Stimulated activated CD8-positive, alpha-beta memory T cell treated with anti-CD3 and anti-CD28 coated beads, Interleukin-4, amount 100 ng/mL, for 4 hours (primary cell): ENCODE results near the gene LURAP1L.

Source experiments
- DNase-seq, 2 donors: peaks; one replicate each; pipeline ENCODE4 v3.0.0-alpha.2; 2020; ENCODE audit warnings: low read depth in 2 of 2, low spot score in 1 of 2

LURAP1L gene

GRCh38 chr9:12812710-12813109 lies 37.9 kb downstream of the LURAP1L start:
- no peak for DNase-seq

GRCh38 chr9:12813533-12813932 lies 38.7 kb downstream of the LURAP1L start:
- no peak for DNase-seq

GRCh38 chr9:12813960-12814876 lies 39.4 kb downstream of the LURAP1L start:
- DNase-seq, result no peak

- no peak for DNase-seq
These were observed 40.0 kb downstream of the LURAP1L start for GRCh38 chr9:12814877-12815237.

- no peak for DNase-seq
These were observed 41.1 kb downstream of the LURAP1L start for GRCh38 chr9:12815888-12816287.

- DNase-seq, result no peak
These were observed 41.9 kb downstream of the LURAP1L start for GRCh38 chr9:12816656-12817101.

GRCh38 chr9:12817702-12818101 lies 42.9 kb downstream of the LURAP1L start:
- no peak for DNase-seq

GRCh38 chr9:12818431-12819000 lies 43.7 kb downstream of the LURAP1L start:
- no peak for DNase-seq

GRCh38 chr9:12819436-12820185 lies 44.8 kb downstream of the LURAP1L start:
- DNase-seq, result no peak

GRCh38 chr9:12822111-12822510 lies 47.3 kb downstream of the LURAP1L start:
- DNase-seq, result no peak

GRCh38 chr9:12826924-12827565 lies 52.2 kb downstream of the LURAP1L start:
- DNase-seq, result no peak

GRCh38 chr9:12833701-12834100 lies 58.9 kb downstream of the LURAP1L start:
- DNase-seq, result no peak

- no peak for DNase-seq
These were observed 63.7 kb downstream of the LURAP1L start for GRCh38 chr9:12838546-12838945.

GRCh38 chr9:12843735-12844134 lies 68.9 kb downstream of the LURAP1L start:
- DNase-seq, result no peak

GRCh38 chr9:12846035-12846434 lies 71.2 kb downstream of the LURAP1L start:
- no peak for DNase-seq

GRCh38 chr9:12847561-12847960 lies 72.7 kb downstream of the LURAP1L start:
- no peak for DNase-seq

- DNase-seq, result no peak
These were observed 74.7 kb downstream of the LURAP1L start for GRCh38 chr9:12849486-12850003.

GRCh38 chr9:12851341-12852090 lies 76.7 kb downstream of the LURAP1L start:
- no peak for DNase-seq

- DNase-seq, result no peak
These were observed 78.2 kb downstream of the LURAP1L start for GRCh38 chr9:12853051-12853450.

- DNase-seq, result no peak
These were observed 79.4 kb downstream of the LURAP1L start for GRCh38 chr9:12854221-12854620.
